Calu3 (cell line): ENCODE measurements around the gene ARPP21. TPM values are rescaled to one million over a fixed set of nuclear protein-coding genes. Genes with fewer than 3 reads are reported as not detected.

Experiments
- BruUV-seq: library from RNA; stranded (reverse); fragments of 400-500 nt; replicated peaks from 2 replicates; lab custom pipeline; 2021; lab: Mats Ljungman, UMichigan
- CTCF ChIA-PET: fragments of 300-600 bp; sonication (Branson Sonifier 250); formaldehyde crosslinking; loops from one replicate; lab custom pipeline; 2022; ENCODE audit warnings: antibody characterized with exemption; lab: Charles Lee
- DNase-seq: peaks from one replicate; pipeline ENCODE4 v3.0.0; 2022
- H3K27ac Mint-ChIP-seq: one replicate; pipeline ENCODE4 v1.8.0; 2022; ENCODE audit warnings: mixed read lengths; ENCODE audit not compliant: unreplicated experiment
- H3K27me3 Mint-ChIP-seq: one replicate; pipeline ENCODE4 v1.8.0; 2022; ENCODE audit warnings: mixed read lengths; ENCODE audit not compliant: unreplicated experiment
- H3K36me3 Mint-ChIP-seq: one replicate; pipeline ENCODE4 v1.8.0; 2022; ENCODE audit warnings: mild to moderate bottlenecking, moderate library complexity, mixed read lengths; ENCODE audit not compliant: insufficient read depth, unreplicated experiment
- H3K4me1 Mint-ChIP-seq: one replicate; pipeline ENCODE4 v1.8.0; 2022; ENCODE audit warnings: mild to moderate bottlenecking, low read depth, mixed read lengths; ENCODE audit not compliant: unreplicated experiment
- H3K4me3 Mint-ChIP-seq: one replicate; pipeline ENCODE4 v1.8.0; 2022; ENCODE audit warnings: mild to moderate bottlenecking, low read depth, moderate library complexity, mixed read lengths; ENCODE audit not compliant: unreplicated experiment
- H3K9me3 Mint-ChIP-seq: one replicate; pipeline ENCODE4 v1.8.0; 2022; ENCODE audit warnings: low read depth, mixed read lengths; ENCODE audit not compliant: unreplicated experiment
- CTCF ChIP-seq: fragments of 200-600 bp; IDR thresholded peaks from one replicate; pipeline ENCODE4 v1.8.0; 2022; ENCODE audit warnings: antibody characterized with exemption; ENCODE audit not compliant: unreplicated experiment
- intact Hi-C: fragments of 100-400 bp; cut with micrococcal nuclease; formaldehyde crosslinking; loops from one replicate; pipeline ENCODE4 v1.10.0; 2022; ENCODE audit not compliant: unreplicated experiment
- total RNA-seq: library from RNA; stranded (reverse); gene quantifications from 2 replicates; pipeline ENCODE4 v1.2.3, GENCODE V29; 2022

The ARPP21 gene
- total RNA-seq, 1 experiment from 2014 or later: not detected

GRCh38 chr3:35679409-35680080 is 40.2 kb downstream of the ARPP21 start:
- CTCF ChIA-PET: no interaction called here
- no peak for DNase-seq
- Mint-ChIP-seq H3K4me1 (peaks cover 14% of the 10 kb centered on the region), H3K36me3 (no peaks in the 10 kb centered on the region), H3K9me3 (no peaks in the 10 kb centered on the region), H3K27ac (no peak overlapping the region), H3K27me3 (peaks cover 17% of the 10 kb centered on the region), H3K4me3 (no peak overlapping the region)
- no peak for TF ChIP-seq CTCF
- BruUV-seq: no TSS peak
- intact Hi-C loops: no loop called here

GRCh38 chr3:35680866-35681650 is 41.7 kb downstream of the ARPP21 start:
- H3K27me3 Mint-ChIP-seq: peaks cover 17% of the 10 kb centered on the region

GRCh38 chr3:35685153-35685552 is 45.8 kb downstream of the ARPP21 start:
- no peaks in the 10 kb centered on the region for H3K4me1 Mint-ChIP-seq
- DNase-seq: no peak
- no peaks in the 10 kb centered on the region for H3K9me3 Mint-ChIP-seq
- H3K36me3 Mint-ChIP-seq: no peaks in the 10 kb centered on the region
- no peak overlapping the region for H3K4me3 Mint-ChIP-seq
- no peak for TF ChIP-seq CTCF
- H3K27ac Mint-ChIP-seq: no peak overlapping the region
- CTCF ChIA-PET: no interaction called here
- intact Hi-C loops: no loop called here
- H3K27me3 Mint-ChIP-seq: peaks cover 17% of the 10 kb centered on the region
- no TSS peak for BruUV-seq

More at GRCh38 chr3:35680866-35681650, 41.7 kb downstream of the ARPP21 start:
- intact Hi-C loops: no loop called here
- Mint-ChIP-seq H3K27ac (no peak overlapping the region), H3K36me3 (no peaks in the 10 kb centered on the region), H3K4me3 (no peak overlapping the region), H3K9me3 (no peaks in the 10 kb centered on the region), H3K4me1 (no peaks in the 10 kb centered on the region)
- TF ChIP-seq CTCF: no peak
- DNase-seq: no peak
- CTCF ChIA-PET: no interaction called here
- no TSS peak for BruUV-seq

GRCh38 chr3:35688826-35689225 is 49.5 kb downstream of the ARPP21 start:
- CTCF ChIA-PET: no interaction called here
- intact Hi-C loops: no loop called here
- BruUV-seq: no TSS peak
- TF ChIP-seq CTCF: no peak
- Mint-ChIP-seq H3K27me3 (no peaks in the 10 kb centered on the region), H3K36me3 (no peaks in the 10 kb centered on the region), H3K27ac (no peak overlapping the region), H3K4me3 (no peak overlapping the region), H3K9me3 (no peaks in the 10 kb centered on the region), H3K4me1 (no peaks in the 10 kb centered on the region)
- DNase-seq: no peak
